ENCODE measurements around the gene SMAP1.

- TF ChIP-seq CTCF (IDR thresholded peaks at IDR 0.05) (no peak), POLR2A (IDR thresholded peaks at IDR 0.05) (no peak)
These were observed 112.3 kb downstream of the SMAP1 start for GRCh38 chr6:70779934-70780333.

Data from heart left ventricle (tissue), 13 donors.